AG04449 (cell line): ENCODE data around the gene TNFRSF8.
A peak's percentile ranks its signal among the peaks of the same experiment; 100 is the strongest.
"Not testable (repeated sequence)": the region's sequence is repeated elsewhere in the genome, so short reads cannot be mapped to it uniquely, and the experiment has no call there.

ENCODE experiments used
- CTCF ChIA-PET: fragments of 350-600 bp; formaldehyde crosslinking; extraction: SDS; loops from one replicate; lab custom pipeline; 2021; ENCODE audit warnings: antibody characterized with exemption; lab: Yijun Ruan, JAX
- POLR2A ChIA-PET: fragments of 400-600, 350-600 bp; formaldehyde crosslinking; extraction: SDS; loops from one replicate; lab custom pipeline; 2020; ENCODE audit warnings: antibody characterized with exemption, inconsistent platforms; lab: Yijun Ruan, JAX
- DNase-seq: peaks from one replicate; pipeline ENCODE4 v3.0.0-alpha.2; 2010; ENCODE audit warnings: low read depth, low spot score
- H3K4me3 ChIP-seq: 2 replicates; pipeline ENCODE4 v1.5.1; 2011; ENCODE audit warnings: low read depth, mild to moderate bottlenecking, control low read depth, low read length
- CTCF ChIP-seq: IDR thresholded peaks from one replicate; pipeline ENCODE4 v1.5.1; 2011; ENCODE audit warnings: mild to moderate bottlenecking, moderate library complexity, low read length, control low read depth, inconsistent platforms; ENCODE audit not compliant: insufficient read depth; ENCODE audit errors: missing control alignments

Gene TNFRSF8

GRCh38 chr1:12029720-12030339 is 33.3 kb upstream of the TNFRSF8 start:
- ChIA-PET CTCF (interaction anchor here (0.9 to 2.8 kb wide), 2 partner anchors 10 kb away, joined by 3 to 11 read pairs; partner anchors contain the start of gene MIIP), POLR2A (interaction anchor here (1.3 to 1.8 kb wide), 2 partner anchors 10 to 120 kb away, joined by 7 to 11 read pairs; partner anchors contain the start of gene MIIP)
- no peak overlapping the region for H3K4me3 ChIP-seq
- no peak for DNase-seq
- no peak for TF ChIP-seq CTCF

- H3K4me3 ChIP-seq = no peak overlapping the region
- TF ChIP-seq CTCF = peak; percentile 68
- ChIA-PET POLR2A (interaction anchor here (1.8 kb wide), 1 partner anchor 122 kb away, joined by 11 read pairs; no protein-coding TSS in a partner anchor), CTCF (interaction anchor here (0.7 to 2.8 kb wide), 13 partner anchors 9 to 195 kb away, joined by 3 to 12 read pairs (median 4); partner anchors contain the start of genes MFN2 and MIIP)
- DNase-seq = no peak
Measured at GRCh38 chr1:12031039-12031980, 31.8 kb upstream of the TNFRSF8 start.

GRCh38 chr1:12032161-12032621 is 30.9 kb upstream of the TNFRSF8 start:
- no peak for TF ChIP-seq CTCF
- CTCF ChIA-PET = interaction anchor here (1.3 to 2.8 kb wide), 7 partner anchors 10 to 195 kb away, joined by 3 to 12 read pairs (median 5); partner anchors contain the start of gene MIIP
- no peak overlapping the region for H3K4me3 ChIP-seq
- POLR2A ChIA-PET = no interaction called here
- DNase-seq = no peak

- POLR2A ChIA-PET, H3K4me3 ChIP-seq, DNase-seq, CTCF ChIA-PET: not testable (repeated sequence)
Measured at GRCh38 chr1:12033441-12033840, 29.7 kb upstream of the TNFRSF8 start.

GRCh38 chr1:12034381-12034801 is 28.7 kb upstream of the TNFRSF8 start:
- ChIA-PET POLR2A (no interaction called here), CTCF (interaction anchor here (1.2 kb wide), 1 partner anchor 45 kb away, joined by 3 read pairs; no protein-coding TSS in a partner anchor)
- TF ChIP-seq CTCF = no peak
- DNase-seq = no peak
- no peak overlapping the region for H3K4me3 ChIP-seq

GRCh38 chr1:12035312-12035711 is 27.8 kb upstream of the TNFRSF8 start:
- ChIA-PET CTCF (interaction anchor here (1.2 kb wide), 1 partner anchor 44 kb away, joined by 3 read pairs; no protein-coding TSS in a partner anchor), POLR2A (interaction anchor here (2.1 kb wide), 1 partner anchor 16 kb away, joined by 5 read pairs; the partner anchor contains the start of gene MIIP)
- no peak for TF ChIP-seq CTCF
- no peak for DNase-seq
- no peak overlapping the region for H3K4me3 ChIP-seq
